HG03354 (cell line): ENCODE data around the gene PKD2.
"Not testable (repeated sequence)": the region's sequence is repeated elsewhere in the genome, so short reads cannot be mapped to it uniquely, and the experiment has no call there.

Experiments used
- ATAC-seq: cut with Tn5 transposase; IDR thresholded peaks from one replicate; pipeline ENCODE4 v1.9.1; 2021; ENCODE audit warnings: mild to moderate bottlenecking; ENCODE audit not compliant: unreplicated experiment, poor library complexity, severe bottlenecking

PKD2 gene

DNA sequence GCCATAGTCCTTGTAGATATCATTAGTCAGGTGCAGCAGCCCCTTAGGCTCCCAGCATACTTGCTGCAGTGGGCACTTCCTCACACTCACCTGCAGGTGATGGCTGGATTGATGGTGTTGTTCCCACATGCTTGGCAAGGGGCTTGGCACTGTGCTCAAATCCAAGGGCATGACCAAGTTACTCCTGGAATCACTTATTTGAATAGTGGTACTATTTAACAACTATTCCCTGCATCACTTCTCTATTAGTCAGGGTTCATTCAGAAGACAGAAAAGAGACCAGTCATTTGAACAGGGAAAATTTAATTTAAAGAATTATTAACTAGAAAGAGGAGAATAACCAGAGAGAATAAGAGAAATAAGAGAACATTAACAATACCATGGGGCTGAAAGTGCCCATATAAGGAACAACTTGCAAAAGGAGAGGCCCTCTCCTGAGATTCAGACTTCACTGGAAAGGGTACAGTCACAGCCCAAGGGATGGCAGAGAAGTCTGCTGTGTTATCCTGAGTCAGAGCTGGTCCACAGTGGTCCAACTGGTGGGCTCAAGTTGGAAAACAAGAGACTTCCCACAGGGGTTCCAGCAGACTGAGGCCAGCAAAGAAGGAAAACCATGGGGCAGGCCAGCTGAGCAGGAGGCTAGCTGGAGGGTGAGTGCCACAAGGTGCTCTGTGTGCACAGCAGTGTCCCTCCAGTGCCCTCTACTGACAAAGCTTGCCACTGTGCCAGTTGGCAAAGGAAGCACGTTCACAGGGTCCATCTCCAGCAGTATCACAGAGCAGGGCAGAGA lies 22.1 kb upstream of the PKD2 start:
- peak; percentile 79 for ATAC-seq

DNA sequence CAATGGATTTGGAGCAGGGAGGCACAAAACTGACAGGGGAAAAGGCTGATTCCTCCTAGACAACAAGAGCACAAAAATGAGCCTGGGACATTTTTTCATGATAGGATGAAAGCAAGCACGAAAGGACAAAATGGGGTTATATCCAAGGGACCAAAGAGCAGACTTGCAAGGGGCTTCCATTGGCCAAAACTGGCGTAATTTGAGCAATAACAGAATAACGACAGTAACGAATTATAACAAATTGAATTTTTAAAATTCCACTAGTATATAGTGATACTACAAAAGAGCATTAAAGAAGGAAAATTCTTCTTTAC lies 21.6 kb upstream of the PKD2 start:
- ATAC-seq: no peak

DNA sequence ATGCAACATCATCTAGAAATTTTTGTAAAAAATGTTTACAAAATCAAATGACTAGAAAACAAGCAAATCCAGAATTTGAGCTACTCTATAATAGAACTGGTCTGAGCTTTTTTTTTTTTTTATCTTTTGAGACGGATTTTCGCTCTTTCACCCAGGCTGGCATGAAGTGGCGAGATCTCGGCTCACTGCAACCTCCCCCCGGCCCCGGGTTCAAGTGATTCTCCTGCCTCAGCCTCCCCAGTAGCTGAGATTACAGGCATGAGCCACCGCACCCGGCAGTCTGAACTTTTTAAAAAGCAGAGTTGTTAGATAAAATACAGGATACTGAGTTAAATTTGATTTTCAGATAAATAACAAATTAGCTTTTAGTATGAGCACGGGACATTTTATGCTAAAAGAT lies 20.9 kb upstream of the PKD2 start:
- no peak for ATAC-seq

DNA sequence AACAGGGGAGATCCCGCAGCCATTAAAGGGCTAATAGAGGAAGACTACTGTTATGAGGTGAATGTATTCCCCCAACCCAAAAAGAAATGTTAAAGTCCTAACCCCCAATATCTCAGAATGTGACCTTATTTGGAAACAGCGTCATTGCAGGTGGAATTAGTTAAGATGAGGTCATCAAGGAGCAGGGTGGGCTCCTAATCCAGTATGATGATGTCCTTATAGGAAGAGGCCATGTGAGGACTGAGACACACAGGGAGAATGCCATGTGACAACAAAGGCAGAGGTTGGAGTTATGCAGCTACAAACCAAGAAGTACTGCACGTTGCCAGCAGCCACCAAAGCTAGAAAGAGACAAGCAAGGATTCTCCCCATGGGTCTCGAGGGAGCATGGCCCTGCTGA lies 17.7 kb upstream of the PKD2 start:
- ATAC-seq: no peak

DNA sequence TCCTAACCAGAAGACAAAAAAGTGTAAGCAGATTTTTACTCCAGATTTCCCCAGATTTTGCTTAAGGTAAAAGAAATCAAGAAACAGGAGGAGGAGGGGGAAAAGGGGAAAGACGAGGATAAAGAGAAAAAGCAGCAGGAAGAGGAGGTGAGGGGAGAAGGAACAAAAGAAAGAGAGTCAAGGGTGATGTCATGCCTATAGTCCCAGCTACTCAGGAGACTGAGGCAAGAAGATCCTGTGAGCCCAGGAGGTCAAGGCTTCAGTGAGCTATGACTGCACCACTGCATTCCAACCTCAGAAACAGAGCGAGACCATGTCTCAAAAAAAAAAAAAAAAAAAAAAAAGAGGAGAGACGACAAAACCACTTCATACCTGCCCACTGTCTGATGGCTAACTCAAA lies 12.0 kb upstream of the PKD2 start:
- no peak for ATAC-seq

DNA sequence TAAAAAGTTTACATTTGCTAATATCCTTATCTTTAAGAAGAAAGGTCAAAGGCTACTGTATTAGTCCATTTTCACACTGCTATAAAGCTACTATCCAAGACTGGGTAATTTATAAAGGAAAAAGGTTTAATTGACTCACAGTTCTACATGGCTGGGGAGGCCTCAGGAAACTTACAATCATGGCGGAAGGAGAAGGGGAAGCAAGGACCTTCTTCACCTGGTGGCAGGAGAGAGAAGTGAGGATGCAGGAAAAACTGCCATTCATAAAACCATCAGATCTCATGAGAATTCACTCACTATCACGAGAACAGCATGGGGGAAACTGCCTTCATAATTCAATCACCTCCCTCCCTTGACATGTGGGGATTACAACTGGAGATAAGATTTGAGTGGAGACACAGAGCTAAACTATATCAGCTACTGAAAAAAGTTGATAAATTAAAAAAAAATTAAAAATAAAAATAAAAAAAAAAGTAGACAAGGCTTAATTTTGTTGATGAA lies 8.2 kb upstream of the PKD2 start:
- not testable (repeated sequence) for ATAC-seq

DNA sequence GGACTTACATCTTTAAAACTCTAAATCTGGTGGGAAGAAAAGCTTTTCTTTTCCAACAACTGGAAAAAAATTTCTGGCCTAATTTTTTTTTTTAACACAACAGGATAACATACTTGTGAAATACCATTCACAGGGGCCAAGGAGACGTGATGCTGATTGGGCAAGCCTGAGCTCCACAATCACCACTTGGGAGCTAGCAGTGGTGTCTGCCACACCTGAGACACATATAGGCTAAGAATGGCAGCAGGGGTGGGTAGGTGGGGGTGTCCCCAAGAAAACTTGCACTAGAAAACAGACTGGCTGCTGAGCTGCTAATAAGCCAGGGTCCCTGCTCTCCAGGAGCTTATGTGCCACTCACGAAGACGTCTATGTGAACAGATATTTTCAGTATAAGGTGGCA lies 5.6 kb upstream of the PKD2 start:
- ATAC-seq: no peak

DNA sequence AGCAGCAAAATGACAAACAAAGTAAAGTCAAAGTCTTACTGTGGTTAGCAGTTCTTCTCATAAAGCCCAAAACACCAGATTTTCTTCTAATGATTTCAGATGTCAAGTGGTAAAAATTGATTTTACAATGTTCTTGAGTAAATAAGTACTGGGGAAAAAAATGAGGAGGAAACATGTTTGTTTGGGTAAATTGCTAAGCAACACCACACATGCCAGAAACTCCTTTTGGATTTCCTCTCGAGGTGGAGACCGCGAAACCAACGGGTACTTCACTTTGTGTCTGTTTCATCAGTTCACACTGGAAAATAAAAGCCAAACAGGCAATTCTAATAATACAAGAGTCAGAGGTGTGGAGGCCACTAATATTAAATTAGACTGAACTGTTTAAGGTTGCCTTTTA lies 4.6 kb upstream of the PKD2 start:
- ATAC-seq: no peak

DNA sequence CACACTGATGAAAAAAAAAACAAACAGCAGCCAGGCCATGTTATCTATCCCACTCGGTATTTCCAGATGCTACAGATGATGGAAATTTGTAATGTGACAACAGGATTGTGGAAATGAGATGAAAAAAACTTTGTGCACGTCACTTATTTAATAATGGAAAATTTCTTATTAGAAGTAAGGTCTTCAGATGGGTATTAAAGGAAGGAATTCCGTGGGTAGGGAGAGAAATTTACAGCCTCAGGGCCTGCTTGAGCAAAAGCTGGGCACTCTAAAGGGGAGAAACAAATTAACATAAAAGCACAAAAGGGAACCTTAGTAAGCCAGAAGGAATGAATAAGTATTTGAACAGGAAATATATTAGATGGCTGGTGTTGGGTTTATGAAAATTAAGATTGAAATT lies 4.2 kb upstream of the PKD2 start:
- no peak for ATAC-seq

DNA sequence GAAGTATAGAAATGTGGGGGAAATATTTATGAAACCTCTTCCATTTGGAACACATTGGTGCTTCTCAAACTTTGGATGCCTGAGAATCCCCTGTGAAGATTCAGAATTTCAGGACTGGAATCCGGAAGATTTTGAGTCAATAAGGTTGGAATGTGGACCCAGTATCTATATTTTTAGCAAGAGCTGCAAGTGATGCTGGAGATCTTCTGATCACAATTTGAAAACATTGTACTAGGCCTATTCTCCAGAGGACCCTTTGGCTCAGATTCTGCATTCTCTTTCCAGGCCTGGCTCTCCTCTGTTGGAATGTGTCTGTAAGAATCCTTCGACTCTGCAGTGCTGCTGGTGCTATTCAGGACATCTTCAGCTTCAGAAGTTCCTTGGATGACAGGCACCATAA lies 2.4 kb upstream of the PKD2 start:
- no peak for ATAC-seq

DNA sequence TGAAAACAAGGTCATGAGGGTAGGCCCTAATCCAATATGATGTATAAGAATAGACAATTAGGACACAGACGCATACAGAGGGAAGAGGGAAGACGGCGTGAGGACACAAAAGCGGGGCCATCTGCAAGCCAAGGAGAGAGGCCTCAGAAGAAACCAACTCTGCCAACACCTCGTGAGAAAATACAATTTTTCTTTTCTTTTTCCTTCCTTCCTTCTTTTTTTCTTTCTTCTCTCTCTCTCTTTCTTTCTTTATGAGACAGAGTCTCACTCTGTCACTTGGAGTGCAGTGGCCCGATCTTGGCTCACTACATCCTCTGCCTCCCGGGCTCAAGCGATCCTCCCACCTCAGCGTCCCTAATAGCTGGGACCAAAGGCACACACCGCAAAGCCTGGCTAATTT lies 1.5 kb upstream of the PKD2 start:
- no peak for ATAC-seq

DNA sequence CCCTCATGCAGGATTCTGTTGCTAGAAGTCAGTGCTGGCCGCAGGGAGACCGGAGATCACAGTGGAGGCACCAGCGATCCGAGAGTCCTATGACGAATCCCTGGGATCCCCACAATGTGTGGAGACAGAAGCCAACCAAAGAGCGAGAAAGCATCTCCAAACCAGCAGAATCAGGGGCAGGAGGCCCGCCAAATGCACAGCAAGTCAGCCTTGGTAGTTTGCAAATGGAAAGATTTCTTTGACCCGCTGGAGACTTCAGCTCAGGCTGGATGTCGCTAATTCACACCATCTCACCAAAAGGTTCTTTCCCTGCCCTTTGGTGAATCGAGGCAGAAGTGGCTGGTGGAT lies 505 bp upstream of the PKD2 start:
- ATAC-seq: no peak

DNA sequence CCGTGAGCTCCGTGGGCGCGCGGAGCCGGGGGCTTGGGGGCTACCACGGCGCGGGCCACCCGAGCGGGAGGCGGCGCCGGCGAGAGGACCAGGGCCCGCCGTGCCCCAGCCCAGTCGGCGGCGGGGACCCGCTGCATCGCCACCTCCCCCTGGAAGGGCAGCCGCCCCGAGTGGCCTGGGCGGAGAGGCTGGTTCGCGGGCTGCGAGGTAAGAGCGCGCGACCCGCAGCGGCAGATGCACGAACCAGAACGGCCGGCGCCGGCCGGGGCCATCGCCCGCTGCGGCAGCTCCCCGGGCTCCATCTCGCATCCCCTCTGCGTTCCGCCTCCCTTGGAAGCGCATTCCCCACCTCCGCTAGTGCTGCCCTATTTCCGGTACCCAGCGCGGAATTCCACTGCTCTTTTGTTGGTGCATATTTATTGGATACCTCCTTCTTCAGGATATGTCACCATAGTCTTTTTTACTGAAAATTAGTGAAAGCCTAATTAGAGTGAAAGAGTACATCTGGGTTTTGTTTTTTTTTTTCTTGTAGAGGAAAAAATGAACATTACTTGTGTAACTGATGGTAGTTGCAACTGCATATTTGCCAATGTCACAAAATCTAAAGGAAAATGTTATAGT lies 797 bp downstream of the PKD2 start:
- ATAC-seq: peak; percentile 51

DNA sequence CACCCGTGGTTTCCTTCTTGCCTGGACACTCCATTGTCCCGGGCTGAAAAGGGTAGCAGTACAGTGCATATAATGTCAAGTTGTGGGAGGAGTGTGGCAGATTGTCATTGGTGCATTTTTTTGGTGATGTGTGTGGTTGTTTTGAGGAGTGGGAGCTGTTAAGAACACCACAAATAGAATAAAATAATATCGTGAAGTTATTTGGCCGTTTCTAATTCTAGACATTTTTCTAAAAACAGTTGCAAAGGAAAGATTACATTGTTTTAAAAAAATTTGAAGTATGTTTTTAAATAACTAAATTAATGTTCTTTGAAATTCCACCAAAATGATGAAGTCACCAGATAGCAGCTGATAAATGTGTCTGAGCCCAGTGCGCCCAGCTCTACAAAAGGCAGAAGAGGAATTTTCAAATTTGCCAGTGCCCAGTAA lies 1.3 kb downstream of the PKD2 start:
- ATAC-seq: no peak

DNA sequence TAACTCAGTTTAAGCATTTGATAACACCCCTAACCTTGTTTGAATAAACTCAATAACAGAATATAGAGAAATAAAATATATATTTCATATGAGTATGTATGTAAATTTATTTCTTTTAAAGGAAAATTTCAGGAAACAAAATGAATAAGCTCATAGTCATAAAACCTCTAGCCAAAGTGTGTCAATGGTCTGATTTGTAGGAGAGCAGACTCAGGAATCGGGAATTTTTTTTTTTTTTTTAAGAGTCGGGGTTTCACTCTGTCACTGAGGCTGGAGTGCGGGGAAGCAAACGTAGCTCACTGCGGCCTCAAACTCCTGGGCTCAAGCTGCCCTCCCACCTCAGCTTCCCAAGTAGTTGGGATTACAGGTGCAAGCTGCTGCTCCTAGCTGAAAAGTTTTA lies 2.4 kb downstream of the PKD2 start:
- ATAC-seq: no peak

DNA sequence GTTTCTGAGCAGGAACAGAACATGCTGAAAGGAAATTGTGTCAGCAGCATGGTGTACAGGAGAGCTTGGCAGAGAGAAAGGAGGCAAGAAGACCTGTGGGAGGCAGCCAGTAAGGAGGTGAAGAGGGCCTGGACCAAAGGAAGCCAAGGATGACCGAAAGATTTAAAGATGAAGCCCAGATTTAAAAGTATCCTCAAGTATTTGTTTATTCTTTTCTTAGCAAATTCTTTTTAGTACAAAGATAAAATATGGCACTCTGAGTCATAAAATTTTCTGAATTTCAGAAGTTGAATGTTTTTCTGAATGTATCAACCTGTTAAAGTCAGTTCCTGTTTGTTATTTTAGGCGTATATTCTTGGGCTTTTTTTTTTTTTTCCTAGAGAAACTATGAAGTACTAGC lies 3.5 kb downstream of the PKD2 start:
- ATAC-seq: no peak

DNA sequence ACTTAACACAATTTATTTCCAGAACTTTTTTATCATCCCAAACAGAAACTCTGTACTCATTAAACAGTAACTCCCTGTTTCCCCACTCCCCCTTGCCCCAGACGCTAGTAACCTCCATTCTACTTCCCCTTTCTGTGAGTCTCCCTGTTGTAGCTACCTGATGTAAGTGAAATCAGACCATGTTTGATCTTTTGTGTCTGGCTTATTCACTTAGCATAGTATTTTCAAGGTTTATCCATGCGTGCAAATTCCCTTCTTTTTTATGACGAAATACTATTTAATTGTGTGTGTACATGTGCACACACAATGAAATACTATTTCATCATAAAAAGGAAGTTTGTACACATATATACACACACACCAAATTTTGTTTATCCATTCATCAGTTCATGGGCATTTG lies 5.2 kb downstream of the PKD2 start:
- peak; percentile 55 for ATAC-seq

DNA sequence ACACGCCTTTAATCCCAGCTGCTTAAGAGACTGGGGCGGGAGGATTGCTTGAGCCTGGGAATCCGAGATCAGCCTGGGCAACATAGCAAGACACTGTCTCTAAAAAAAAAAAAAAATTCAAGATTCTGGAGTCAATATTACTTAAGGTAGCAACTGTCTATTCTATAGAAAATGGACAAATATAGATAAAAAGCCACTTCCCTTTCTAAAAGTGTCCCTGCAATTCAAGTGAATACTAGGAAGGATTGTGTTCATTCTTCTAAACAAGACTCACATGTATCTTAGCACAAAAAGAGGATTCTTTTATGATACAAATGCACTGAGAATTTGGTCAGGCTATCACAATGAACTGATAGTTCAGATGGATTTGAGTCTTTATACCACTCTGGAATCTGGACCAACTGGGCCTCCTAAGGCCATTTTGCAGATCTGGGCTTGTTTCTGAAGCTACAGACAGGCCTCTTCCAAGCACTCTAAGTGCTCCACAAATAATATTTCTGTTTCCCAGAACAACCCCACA lies 7.0 kb downstream of the PKD2 start:
- no peak for ATAC-seq

DNA sequence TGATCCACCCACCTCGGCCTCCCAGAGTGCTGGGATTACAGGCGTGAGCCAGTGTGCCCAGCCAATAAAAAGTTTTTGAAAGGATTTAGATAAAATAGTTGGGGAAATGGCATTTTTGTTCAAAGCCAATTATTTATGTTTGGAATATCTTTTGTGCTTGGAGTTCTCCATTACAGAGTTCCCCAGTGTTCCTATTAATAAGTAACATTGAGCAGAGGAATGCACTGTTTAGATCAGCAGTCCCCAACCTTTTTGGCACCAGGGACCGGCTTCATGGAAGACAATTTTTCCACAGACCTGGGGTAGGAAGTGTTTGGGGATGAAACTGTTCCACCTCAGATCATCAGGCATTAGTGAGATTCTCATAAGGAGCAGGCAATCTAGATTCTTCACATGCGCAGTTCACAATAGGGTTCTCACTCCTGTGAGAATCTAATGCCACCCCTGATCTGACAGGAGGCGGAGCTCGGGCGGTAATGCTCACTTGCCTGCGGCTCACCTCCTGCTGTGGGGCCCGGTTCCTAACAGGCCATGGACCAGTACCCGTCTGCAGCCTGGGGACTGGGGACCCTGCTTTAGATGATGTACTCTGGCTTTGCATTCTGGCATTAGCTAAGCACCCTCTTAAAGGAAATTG lies 8.3 kb downstream of the PKD2 start:
- no peak for ATAC-seq

DNA sequence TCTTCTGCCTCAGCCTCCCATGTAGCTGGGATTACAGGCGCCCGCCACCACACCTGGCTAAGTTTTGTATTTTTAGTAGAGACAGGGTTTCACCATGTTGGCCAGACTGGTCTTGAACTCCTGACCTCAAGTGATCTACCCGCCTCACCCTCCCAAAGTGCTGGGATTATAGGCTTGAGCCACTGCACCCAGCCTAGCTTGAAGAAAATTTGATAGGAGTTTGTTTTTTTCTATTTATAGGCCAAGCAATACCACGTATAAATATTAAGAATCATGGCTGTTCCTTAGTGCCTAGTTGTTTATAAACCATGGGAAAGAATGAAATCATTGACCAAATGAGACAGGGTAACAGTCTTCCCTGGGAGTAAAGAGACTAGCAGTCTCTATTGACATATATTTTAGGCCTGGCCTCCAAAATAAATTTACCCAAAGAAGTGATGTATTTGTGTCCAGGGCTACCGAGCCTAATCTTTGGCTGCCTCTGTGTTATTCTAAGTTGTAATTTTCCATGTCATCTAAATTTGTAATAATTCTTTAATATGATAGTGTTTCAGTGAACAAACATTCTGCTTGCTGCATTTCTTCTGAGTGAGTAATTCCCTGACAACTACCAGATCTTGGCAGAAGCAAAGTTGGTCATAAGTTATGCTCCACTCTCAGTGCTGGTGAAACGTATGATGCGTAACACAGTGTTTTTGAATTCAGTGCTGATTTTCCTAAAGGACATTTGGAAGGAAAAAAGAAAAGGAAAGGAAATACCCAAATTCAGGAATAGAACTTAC lies 10.3 kb downstream of the PKD2 start:
- no peak for ATAC-seq
